H1 (cell line): ENCODE data around the gene LIN28B. TPM values are rescaled to one million over a fixed set of nuclear protein-coding genes. Genes with fewer than 3 reads are reported as not detected.

Experiments
- CTCF ChIA-PET: fragments of 300-600 bp; sonication (Branson Sonifier 250); formaldehyde crosslinking; loops from one replicate; lab custom pipeline; 2021; ENCODE audit not compliant: partially characterized antibody; lab: Charles Lee
- POLR2A ChIA-PET: fragments of 300-600 bp; sonication (Branson Sonifier 250); formaldehyde crosslinking; loops from one replicate; lab custom pipeline; 2021; ENCODE audit warnings: inconsistent platforms; ENCODE audit not compliant: partially characterized antibody; lab: Charles Lee
- DNase-seq, 2 experiments: peaks; one replicate each; pipeline versions ENCODE4 v3.0.0 to v3.0.0-alpha.2; 2010 to 2022; ENCODE audit warnings: low spot score in 2 of 2, low read depth in 1 of 2, mixed read lengths in 1 of 2
- FAIRE-seq: peaks from 2 replicates; lab custom pipeline; 2011; peaks lifted over from hg19 to GRCh38; lab: Jason Lieb, UNC
- H2AFZ ChIP-seq: 2 replicates; pipeline ENCODE4 v1.8.1; 2012; ENCODE audit warnings: low read length, inconsistent platforms
- H2AK5ac ChIP-seq: 2 replicates; pipeline ENCODE4 v1.6.1; 2013; ENCODE audit warnings: low read depth, low read length
- H2BK120ac ChIP-seq: replicated peaks from 2 replicates; pipeline ENCODE3; 2013; ENCODE audit warnings: low read depth, low read length, inconsistent platforms
- H2BK12ac ChIP-seq: 2 replicates; pipeline ENCODE4 v1.6.1; 2013; ENCODE audit warnings: low read depth, low read length
- H2BK15ac ChIP-seq: 2 replicates; pipeline ENCODE4 v1.6.1; 2013; ENCODE audit warnings: low read length
- H2BK20ac ChIP-seq: 2 replicates; pipeline ENCODE4 v1.6.1; 2013; ENCODE audit warnings: low read length
- H2BK5ac ChIP-seq: 2 replicates; pipeline ENCODE4 v1.6.1; 2013; ENCODE audit warnings: low read depth, low read length
- H3K14ac ChIP-seq: 2 replicates; pipeline ENCODE4 v1.6.1; 2013; ENCODE audit warnings: inconsistent platforms; ENCODE audit not compliant: insufficient read length
- H3K18ac ChIP-seq: 2 replicates; pipeline ENCODE4 v1.6.1; 2013; ENCODE audit warnings: low read length; ENCODE audit errors: extremely low read depth
- H3K23ac ChIP-seq: 2 replicates; pipeline ENCODE4 v1.6.1; 2013; ENCODE audit warnings: inconsistent platforms; ENCODE audit not compliant: insufficient read length
- H3K23me2 ChIP-seq: 2 replicates; pipeline ENCODE4 v1.6.1; 2013; ENCODE audit warnings: low read depth, low read length
- H3K27ac ChIP-seq: 2 replicates; pipeline ENCODE4 v1.6.1; 2011; ENCODE audit warnings: low read depth, low read length, inconsistent platforms
- H3K27me3 ChIP-seq, 4 experiments: replicated peaks in 1 of 4; 1 replicate in 1 of 4; 2 replicates in 3 of 4; pipeline versions ENCODE4 v1.6.1 to v1.8.1; 2011 to 2013; ENCODE audit warnings: low read length in 3 of 4, mild to moderate bottlenecking in 3 of 4, inconsistent platforms in 2 of 4, mixed read lengths in 2 of 4, moderate library complexity in 1 of 4; ENCODE audit not compliant: control insufficient read depth in 3 of 4, insufficient read depth in 3 of 4; ENCODE audit errors: extremely low read depth in 1 of 4
- H3K36me3 ChIP-seq, 4 experiments: 2 replicates each; pipeline versions ENCODE4 v1.6.1 to v1.8.1; 2011 to 2013; ENCODE audit warnings: mild to moderate bottlenecking in 4 of 4, low read length in 3 of 4, moderate library complexity in 2 of 4, control low read depth in 1 of 4, inconsistent platforms in 1 of 4; ENCODE audit not compliant: insufficient read depth in 4 of 4, control insufficient read depth in 2 of 4
- H3K4ac ChIP-seq: replicated peaks from 2 replicates; pipeline ENCODE3; 2013; ENCODE audit warnings: low read length, low read depth, mixed read lengths, inconsistent platforms; ENCODE audit not compliant: insufficient read length
- H3K4me1 ChIP-seq, 4 experiments: replicated peaks in 1 of 4; 1 replicate in 1 of 4; 2 replicates in 3 of 4; pipeline versions ENCODE4 v1.6.1 to v1.8.1; 2011 to 2013; ENCODE audit warnings: low read length in 3 of 4, inconsistent platforms in 2 of 4, mixed read lengths in 1 of 4; ENCODE audit not compliant: insufficient read depth in 4 of 4, control insufficient read depth in 3 of 4
- H3K4me2 ChIP-seq, 2 experiments: 2 replicates each; pipeline versions ENCODE4 v1.6.1 to v1.8.1; 2011 to 2013; ENCODE audit warnings: low read depth in 2 of 2, low read length in 2 of 2, control low read depth in 1 of 2, inconsistent platforms in 1 of 2, mild to moderate bottlenecking in 1 of 2; ENCODE audit not compliant: insufficient read depth in 1 of 2
- H3K4me3 ChIP-seq, 4 experiments: fragments of 200-600, 300-600 bp in 1 of 4; sonication (generic), shearing (Covaris generic), sonication (Bioruptor Twin) in 1 of 4; 2 replicates each; pipeline versions ENCODE4 v1.5.1 to v1.8.1; 2011 to 2016; ENCODE audit warnings: low read length in 4 of 4, low read depth in 3 of 4, control low read depth in 2 of 4, inconsistent platforms in 2 of 4, mild to moderate bottlenecking in 2 of 4, mixed read lengths in 1 of 4, moderate library complexity in 1 of 4; ENCODE audit not compliant: insufficient read depth in 2 of 4; ENCODE audit errors: extremely low read depth in 1 of 4
- H3K56ac ChIP-seq: replicated peaks from 2 replicates; pipeline ENCODE3; 2013; ENCODE audit warnings: low read depth, mild to moderate bottlenecking, mixed read lengths, low read length, inconsistent platforms; ENCODE audit not compliant: insufficient read length
- H3K79me1 ChIP-seq: 2 replicates; pipeline ENCODE4 v1.6.1; 2013; ENCODE audit warnings: low read depth, low read length, control low read depth
- H3K79me2 ChIP-seq, 2 experiments: 2 replicates each; pipeline versions ENCODE4 v1.6.1 to v1.8.1; 2012 to 2013; ENCODE audit warnings: low read length in 2 of 2, mild to moderate bottlenecking in 2 of 2, inconsistent platforms in 1 of 2; ENCODE audit not compliant: insufficient read depth in 2 of 2, control insufficient read depth in 1 of 2
- H3K9ac ChIP-seq, 4 experiments: replicated peaks in 1 of 4; 1 replicate in 1 of 4; 2 replicates in 3 of 4; pipeline versions ENCODE4 v1.6.1 to v1.8.1; 2011 to 2013; ENCODE audit warnings: low read depth in 3 of 4, low read length in 3 of 4, control low read depth in 2 of 4, mild to moderate bottlenecking in 2 of 4, moderate library complexity in 2 of 4, inconsistent platforms in 1 of 4; ENCODE audit errors: extremely low read depth in 1 of 4
- H3K9me3 ChIP-seq, 2 experiments: 2 replicates each; pipeline versions ENCODE4 v1.6.1 to v1.8.1; 2012 to 2013; ENCODE audit warnings: mild to moderate bottlenecking in 2 of 2, moderate library complexity in 2 of 2, control low read depth in 1 of 2, inconsistent platforms in 1 of 2, low read depth in 1 of 2, low read length in 1 of 2, mixed read lengths in 1 of 2; ENCODE audit not compliant: insufficient read depth in 2 of 2
- H4K20me1 ChIP-seq, 2 experiments: replicated peaks in 1 of 2; 2 replicates each; pipeline versions ENCODE3 to v1.8.1; 2011 to 2013; ENCODE audit warnings: inconsistent platforms in 2 of 2, low read length in 2 of 2, mild to moderate bottlenecking in 1 of 2; ENCODE audit not compliant: insufficient read depth in 2 of 2, control insufficient read depth in 1 of 2
- H4K5ac ChIP-seq: 2 replicates; pipeline ENCODE4 v1.6.1; 2013; ENCODE audit warnings: low read length, low read depth, mixed read lengths, inconsistent platforms; ENCODE audit not compliant: insufficient read length
- H4K8ac ChIP-seq: 2 replicates; pipeline ENCODE4 v1.8.0; 2013; ENCODE audit warnings: mild to moderate bottlenecking, moderate library complexity, low read length, inconsistent platforms; ENCODE audit not compliant: insufficient read depth; ENCODE audit errors: extremely low read depth
- H4K91ac ChIP-seq: replicated peaks from 2 replicates; pipeline ENCODE3; 2013; ENCODE audit warnings: low read length, mixed read lengths, inconsistent platforms; ENCODE audit not compliant: insufficient read length
- BRCA1 ChIP-seq: IDR thresholded peaks from 2 replicates; pipeline ENCODE4 v1.6.1; 2012; ENCODE audit warnings: low read depth, low read length, improper control_type of control experiment
- CBX5 ChIP-seq: fragments of 300-800, 300-1000 bp; sonication (generic); IDR thresholded peaks from 2 replicates; pipeline ENCODE4 v1.7.1; 2016; ENCODE audit warnings: antibody characterized with exemption, low read length, low read depth
- E2F6 ChIP-seq: IDR thresholded peaks from 2 replicates; pipeline ENCODE4 v1.6.1; 2012; ENCODE audit warnings: inconsistent platforms
- GABPA ChIP-seq: IDR thresholded peaks from 2 replicates; pipeline ENCODE4 v1.6.1; 2011; ENCODE audit warnings: mild to moderate bottlenecking, low read length, moderate library complexity, borderline replicate concordance; ENCODE audit not compliant: insufficient read depth
- HDAC2 ChIP-seq, 2 experiments: fragments of 300-600 bp in 1 of 2; sonication (generic) in 1 of 2; IDR thresholded peaks; 2 replicates each; pipeline ENCODE4 v1.6.1; 2011 to 2012; ENCODE audit warnings: low read depth in 2 of 2, low read length in 2 of 2, mild to moderate bottlenecking in 2 of 2, moderate library complexity in 2 of 2, borderline replicate concordance in 1 of 2, inconsistent platforms in 1 of 2
- PHF8 ChIP-seq: fragments of 200-600 bp; sonication (generic); conservative IDR thresholded peaks from 2 replicates; pipeline ENCODE4 v1.7.1; 2012; ENCODE audit warnings: low read depth, mild to moderate bottlenecking, inconsistent platforms, low read length, moderate library complexity
- POU5F1 ChIP-seq: IDR thresholded peaks from 2 replicates; pipeline ENCODE4 v1.6.1; 2011; ENCODE audit warnings: low read depth, mild to moderate bottlenecking, low read length, moderate library complexity
- SIN3A ChIP-seq, 2 experiments: IDR thresholded peaks in 1 of 2; conservative IDR thresholded peaks in 1 of 2; 2 replicates each; pipeline ENCODE4 v1.6.1; 2011 to 2012; ENCODE audit warnings: low read length in 2 of 2, improper control_type of control experiment in 1 of 2, low read depth in 1 of 2, mild to moderate bottlenecking in 1 of 2
- TAF1 ChIP-seq: IDR thresholded peaks from 2 replicates; pipeline ENCODE4 v1.6.1; 2011; ENCODE audit warnings: mild to moderate bottlenecking, low read depth, low read length
- TAF7 ChIP-seq: optimal IDR thresholded peaks from 2 replicates; pipeline ENCODE3; 2011; ENCODE audit warnings: low read depth, mild to moderate bottlenecking, inconsistent platforms, low read length, moderate library complexity, borderline replicate concordance
- TEAD4 ChIP-seq: IDR thresholded peaks from 2 replicates; pipeline ENCODE4 v1.6.1; 2012; ENCODE audit warnings: low read depth, low read length, inconsistent platforms, mixed read lengths
- polyA plus RNA-seq, 7 experiments: library from polyadenylated mRNA; depleted of rRNA in 3 of 7; stranded (reverse) in 5 of 7; unstranded in 2 of 7; fragments of >200 nt in 5 of 7; fragments of 200-250 nt in 2 of 7; gene quantifications; 1 replicate in 5 of 7; 2 replicates in 1 of 7; 4 replicates in 1 of 7; pipeline versions ENCODE4 v1.2.1 to v1.2.3, GENCODE V29; 2011 to 2013; ENCODE audit warnings: missing spikeins in 2 of 7, mixed read lengths in 2 of 7
- total RNA-seq: library from RNA; stranded (reverse); fragmentation: NEBNext Ultra II Directional; extraction: Animal tissue kit (Norgen Biotek cat#: 25700); gene quantifications from 2 replicates; pipeline ENCODE4 v1.2.1, GENCODE V29; 2021

The LIN28B gene
- total and polyA plus RNA-seq, 2 of the 8 experiments (the other 6 are each of a cell fraction or from before 2014, with no cell fraction given): 27.4 to 94.7 TPM

GRCh38 chr6:105014954-105015353, 58.0 kb downstream of the LIN28B start:
- POLR2A ChIA-PET: interaction anchor here (0.7 to 2.0 kb wide), 5 partner anchors 9 to 67 kb away, joined by 3 to 5 read pairs (median 4); no protein-coding TSS in a partner anchor
- no peak for DNase-seq
- H3K56ac ChIP-seq: no peak overlapping the region
- H3K4me2 ChIP-seq: no peak overlapping the region
- H2AK5ac ChIP-seq: no peak overlapping the region
- no peak overlapping the region for H3K18ac ChIP-seq
- H3K79me1 ChIP-seq: peaks cover 2% of the 10 kb centered on the region; the same call in 1 of the 2 replicates
- H3K14ac ChIP-seq: no peak overlapping the region
- no peaks in the 10 kb centered on the region for H4K20me1 ChIP-seq
- H3K27ac ChIP-seq: no peak overlapping the region
- H3K9ac ChIP-seq: no peak overlapping the region
- no peak overlapping the region for H2BK20ac ChIP-seq
- H2BK12ac ChIP-seq: no peak overlapping the region
- H3K4me1 ChIP-seq: peaks cover 0 to 3% (median 0%) of the 10 kb centered on the region in 4 experiments; a peak in 2 of 7 replicates
- TF ChIP-seq BRCA1: no peak
- TF ChIP-seq HDAC2 (IDR thresholded peaks at IDR 0.05; ENCODE audit: borderline replicate concordance in 1 of 2, low read depth in 2 of 2, low read length in 2 of 2): no peak
- no peak for TF ChIP-seq TEAD4
- TF ChIP-seq GABPA: no peak
- no peak for TF ChIP-seq PHF8
- no peak for TF ChIP-seq TAF1
- TF ChIP-seq E2F6: no peak
- TF ChIP-seq CBX5: no peak
- TF ChIP-seq TAF7: no peak
- no peak for TF ChIP-seq SIN3A (conservative IDR thresholded peaks at IDR 0.05 in 1 of 2, IDR thresholded peaks at IDR 0.05 in 1 of 2; ENCODE audit: low read depth in 1 of 2, low read length in 2 of 2)
- TF ChIP-seq POU5F1: no peak
- TF ChIP-seq, all 59 proteins: peak for 0
- Histone ChIP-seq H4K91ac (no peak overlapping the region), H3K79me2 (peaks cover 0 to 89% of the 10 kb centered on the region in 2 experiments; a peak in 3 of 4 replicates), H3K23me2 (no peaks in the 10 kb centered on the region), H3K36me3 (peaks cover 0 to 2% (median 0%) of the 10 kb centered on the region in 4 experiments; a peak in 1 of 8 replicates), H2BK120ac (no peak overlapping the region), H3K4ac (no peak overlapping the region), H4K5ac (no peak overlapping the region), H3K23ac (no peak overlapping the region), H2BK15ac (no peak overlapping the region), H3K4me3 (no peak overlapping the region), H2AFZ (no peak overlapping the region), H4K8ac (no peak overlapping the region), H3K27me3 (no peaks in the 10 kb centered on the region), H2BK5ac (no peak overlapping the region), H3K9me3 (no peaks in the 10 kb centered on the region)
- CTCF ChIA-PET: interaction anchor here (1.4 kb wide), 1 partner anchor 73 kb away, joined by 3 read pairs; no protein-coding TSS in a partner anchor
- no peak for FAIRE-seq
